ENCODE measurements around the gene UVRAG. TPM values are rescaled to one million over a fixed set of nuclear protein-coding genes. Genes with fewer than 3 reads are reported as not detected.

UVRAG gene
- total RNA-seq, 1 donor from 2014 or later, result 103 TPM

DNA sequence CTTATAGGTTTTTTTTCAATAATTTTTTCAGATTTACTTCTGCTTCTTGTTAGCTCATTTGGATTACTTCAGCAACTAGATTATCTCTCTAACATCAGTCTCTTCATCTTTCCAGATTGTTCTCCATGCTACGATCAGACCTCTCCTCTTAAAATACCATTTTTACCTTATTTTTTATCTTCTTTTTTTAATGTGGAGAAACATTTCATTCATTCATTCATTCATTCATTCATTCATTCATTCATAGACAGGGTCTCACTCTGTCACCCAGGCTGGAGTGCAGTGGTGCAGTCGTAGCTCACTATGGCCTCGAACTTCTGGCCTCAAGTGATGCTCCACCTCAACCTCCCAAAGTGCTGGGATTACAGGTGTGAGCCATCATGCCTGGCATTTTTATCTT lies 189.4 kb downstream of the UVRAG start:
- no peak overlapping the region for H3K27ac Mint-ChIP-seq
- ChIA-PET CTCF (no interaction called here), POLR2A (no interaction called here)
- H3K27me3 Mint-ChIP-seq, result no peaks in the 10 kb centered on the region
- no peaks in the 10 kb centered on the region for H3K4me1 Mint-ChIP-seq
- H3K4me3 Mint-ChIP-seq, result no peak overlapping the region
- H3K9me3 Mint-ChIP-seq, result peaks cover 12% of the 10 kb centered on the region
- H3K36me3 Mint-ChIP-seq (ENCODE audit: low read depth), result peaks cover 76% of the 10 kb centered on the region
- ATAC-seq (ENCODE audit: low read depth), result no peak
- DNase-seq, result no peak
- intact Hi-C loops (cut with micrococcal nuclease), result no loop called here
- TF ChIP-seq, protein P1, sequence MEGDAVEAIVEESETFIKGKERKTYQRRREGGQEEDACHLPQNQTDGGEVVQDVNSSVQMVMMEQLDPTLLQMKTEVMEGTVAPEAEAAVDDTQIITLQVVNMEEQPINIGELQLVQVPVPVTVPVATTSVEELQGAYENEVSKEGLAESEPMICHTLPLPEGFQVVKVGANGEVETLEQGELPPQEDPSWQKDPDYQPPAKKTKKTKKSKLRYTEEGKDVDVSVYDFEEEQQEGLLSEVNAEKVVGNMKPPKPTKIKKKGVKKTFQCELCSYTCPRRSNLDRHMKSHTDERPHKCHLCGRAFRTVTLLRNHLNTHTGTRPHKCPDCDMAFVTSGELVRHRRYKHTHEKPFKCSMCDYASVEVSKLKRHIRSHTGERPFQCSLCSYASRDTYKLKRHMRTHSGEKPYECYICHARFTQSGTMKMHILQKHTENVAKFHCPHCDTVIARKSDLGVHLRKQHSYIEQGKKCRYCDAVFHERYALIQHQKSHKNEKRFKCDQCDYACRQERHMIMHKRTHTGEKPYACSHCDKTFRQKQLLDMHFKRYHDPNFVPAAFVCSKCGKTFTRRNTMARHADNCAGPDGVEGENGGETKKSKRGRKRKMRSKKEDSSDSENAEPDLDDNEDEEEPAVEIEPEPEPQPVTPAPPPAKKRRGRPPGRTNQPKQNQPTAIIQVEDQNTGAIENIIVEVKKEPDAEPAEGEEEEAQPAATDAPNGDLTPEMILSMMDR (IDR thresholded peaks at IDR 0.05), result no peak

DNA sequence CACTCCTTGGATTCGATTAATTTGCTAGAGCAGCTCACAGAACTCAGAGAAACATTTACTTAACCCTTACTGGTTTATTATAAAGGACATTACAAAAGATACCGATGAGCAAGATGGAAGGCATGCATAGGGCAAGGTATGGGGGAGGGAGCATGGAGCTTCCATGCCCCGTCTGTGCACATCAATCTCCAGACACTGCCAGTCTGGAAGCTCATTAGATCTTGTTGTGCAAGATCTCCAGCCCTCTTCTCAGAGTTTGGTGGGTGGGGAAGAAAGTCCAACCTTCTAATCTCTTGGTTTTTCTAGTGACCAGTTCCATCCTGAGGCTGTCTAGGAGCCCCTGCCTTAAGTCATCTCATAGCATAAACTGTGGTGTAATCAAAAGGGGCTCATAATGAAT lies 190.7 kb downstream of the UVRAG start:
- H3K27ac Mint-ChIP-seq, result no peak overlapping the region
- CTCF ChIA-PET, result interaction anchor here (2.4 kb wide), 1 partner anchor 109 kb away, joined by 8 read pairs; no protein-coding TSS in a partner anchor
- peaks cover 9% of the 10 kb centered on the region for H3K9me3 Mint-ChIP-seq
- ATAC-seq (ENCODE audit: low read depth) (no peak), DNase-seq (no peak)
- peaks cover 80% of the 10 kb centered on the region for H3K36me3 Mint-ChIP-seq (ENCODE audit: low read depth)
- H3K27me3 Mint-ChIP-seq, result no peaks in the 10 kb centered on the region
- intact Hi-C loops (cut with micrococcal nuclease), result no loop called here
- POLR2A ChIA-PET, result no interaction called here
- no peaks in the 10 kb centered on the region for H3K4me1 Mint-ChIP-seq
- TF ChIP-seq, protein P1 (IDR thresholded peaks at IDR 0.05), result no peak
- no peak overlapping the region for H3K4me3 Mint-ChIP-seq

DNA sequence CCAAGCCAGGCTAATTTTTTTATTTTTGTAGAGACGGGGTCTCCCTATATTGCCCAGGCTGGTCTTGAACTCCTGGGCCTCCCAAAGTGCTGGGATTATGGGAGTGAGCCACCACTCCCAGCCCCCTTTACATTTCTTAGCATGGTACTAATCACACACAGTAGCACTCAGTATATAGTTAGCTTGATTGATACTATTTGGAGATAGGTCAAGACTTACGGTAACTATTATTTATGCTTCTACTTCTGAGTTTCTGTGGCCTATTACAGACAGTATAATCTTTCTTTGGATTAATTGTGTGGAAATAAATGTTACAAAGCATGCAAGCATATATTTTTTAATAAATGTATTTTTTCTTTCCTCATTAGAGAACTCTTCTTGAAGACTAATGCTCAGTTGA lies 192.2 kb downstream of the UVRAG start:
- no peak for DNase-seq
- POLR2A ChIA-PET, result no interaction called here
- Mint-ChIP-seq H3K9me3 (no peaks in the 10 kb centered on the region), H3K27me3 (no peaks in the 10 kb centered on the region), H3K27ac (no peak overlapping the region), H3K4me1 (no peaks in the 10 kb centered on the region), H3K4me3 (no peak overlapping the region), H3K36me3 (ENCODE audit: low read depth) (peaks cover 80% of the 10 kb centered on the region)
- intact Hi-C loops (cut with micrococcal nuclease), result no loop called here
- CTCF ChIA-PET, result interaction anchor here (2.4 kb wide), 1 partner anchor 110 kb away, joined by 8 read pairs; no protein-coding TSS in a partner anchor
- TF ChIP-seq, protein P1 (IDR thresholded peaks at IDR 0.05), result no peak
- no peak for ATAC-seq (ENCODE audit: low read depth)

DNA sequence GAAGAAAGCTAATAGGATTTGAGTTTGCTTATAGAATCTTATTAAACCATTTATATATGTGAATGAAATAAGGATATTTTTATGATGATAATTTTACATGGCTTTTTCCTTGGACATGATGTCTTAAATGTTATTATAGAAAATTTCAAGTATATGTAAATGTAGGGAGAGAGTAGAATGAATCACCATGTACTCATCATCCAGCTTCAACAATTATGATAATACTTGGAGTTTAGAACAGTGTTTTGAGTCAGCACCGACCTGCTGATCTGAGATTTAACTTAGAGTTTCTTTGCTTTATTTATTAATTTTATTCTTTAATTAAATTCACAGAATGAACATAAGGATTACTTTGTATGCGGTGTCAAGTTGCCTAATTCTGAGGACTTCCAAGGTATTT lies 193.5 kb downstream of the UVRAG start:
- DNase-seq (no peak), ATAC-seq (ENCODE audit: low read depth) (no peak)
- Mint-ChIP-seq H3K4me3 (no peak overlapping the region), H3K27ac (no peak overlapping the region), H3K4me1 (no peaks in the 10 kb centered on the region), H3K9me3 (no peaks in the 10 kb centered on the region), H3K27me3 (no peaks in the 10 kb centered on the region), H3K36me3 (ENCODE audit: low read depth) (peaks cover 88% of the 10 kb centered on the region)
- intact Hi-C loops (cut with micrococcal nuclease), result no loop called here
- TF ChIP-seq, protein P1 (IDR thresholded peaks at IDR 0.05), result no peak
- CTCF ChIA-PET, result no interaction called here
- POLR2A ChIA-PET, result no interaction called here

DNA sequence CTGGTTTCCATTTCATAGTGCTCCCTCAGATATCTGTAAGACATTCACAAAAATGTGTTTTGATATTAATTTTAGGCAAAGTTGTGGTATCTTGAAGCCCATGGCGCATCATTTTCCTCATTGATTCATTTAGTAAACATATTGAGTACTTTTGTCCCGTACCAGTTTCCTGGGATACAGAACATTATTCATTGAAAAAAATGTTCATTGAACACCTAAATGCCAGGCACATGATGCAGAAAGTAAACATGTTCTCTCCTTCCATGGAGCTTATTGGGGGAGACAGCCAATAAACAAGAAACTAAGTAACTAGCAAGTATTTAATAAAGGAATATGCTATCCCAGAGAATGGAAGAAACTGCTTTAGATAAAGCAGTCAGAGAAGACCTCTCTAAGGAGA lies 195.0 kb downstream of the UVRAG start:
- H3K4me3 Mint-ChIP-seq, result no peak overlapping the region
- ATAC-seq (ENCODE audit: low read depth) (no peak), DNase-seq (no peak)
- ChIA-PET CTCF (interaction anchor here (1.0 kb wide), 1 partner anchor 207 kb away, joined by 3 read pairs; no protein-coding TSS in a partner anchor), POLR2A (no interaction called here)
- peaks cover 88% of the 10 kb centered on the region for H3K36me3 Mint-ChIP-seq (ENCODE audit: low read depth)
- no peaks in the 10 kb centered on the region for H3K9me3 Mint-ChIP-seq
- intact Hi-C loops (cut with micrococcal nuclease), result no loop called here
- TF ChIP-seq, protein P1 (IDR thresholded peaks at IDR 0.05), result no peak
- H3K27ac Mint-ChIP-seq, result no peak overlapping the region
- no peaks in the 10 kb centered on the region for H3K4me1 Mint-ChIP-seq
- no peaks in the 10 kb centered on the region for H3K27me3 Mint-ChIP-seq
